ENCODE data around the gene TNRC6C. TPM values are rescaled to one million over a fixed set of nuclear protein-coding genes. Genes with fewer than 3 reads are reported as not detected.
A peak's percentile ranks its signal among the peaks of the same experiment; 100 is the strongest.

The TNRC6C gene
- total RNA-seq, 1 donor from 2014 or later: 13.6 TPM

DNA sequence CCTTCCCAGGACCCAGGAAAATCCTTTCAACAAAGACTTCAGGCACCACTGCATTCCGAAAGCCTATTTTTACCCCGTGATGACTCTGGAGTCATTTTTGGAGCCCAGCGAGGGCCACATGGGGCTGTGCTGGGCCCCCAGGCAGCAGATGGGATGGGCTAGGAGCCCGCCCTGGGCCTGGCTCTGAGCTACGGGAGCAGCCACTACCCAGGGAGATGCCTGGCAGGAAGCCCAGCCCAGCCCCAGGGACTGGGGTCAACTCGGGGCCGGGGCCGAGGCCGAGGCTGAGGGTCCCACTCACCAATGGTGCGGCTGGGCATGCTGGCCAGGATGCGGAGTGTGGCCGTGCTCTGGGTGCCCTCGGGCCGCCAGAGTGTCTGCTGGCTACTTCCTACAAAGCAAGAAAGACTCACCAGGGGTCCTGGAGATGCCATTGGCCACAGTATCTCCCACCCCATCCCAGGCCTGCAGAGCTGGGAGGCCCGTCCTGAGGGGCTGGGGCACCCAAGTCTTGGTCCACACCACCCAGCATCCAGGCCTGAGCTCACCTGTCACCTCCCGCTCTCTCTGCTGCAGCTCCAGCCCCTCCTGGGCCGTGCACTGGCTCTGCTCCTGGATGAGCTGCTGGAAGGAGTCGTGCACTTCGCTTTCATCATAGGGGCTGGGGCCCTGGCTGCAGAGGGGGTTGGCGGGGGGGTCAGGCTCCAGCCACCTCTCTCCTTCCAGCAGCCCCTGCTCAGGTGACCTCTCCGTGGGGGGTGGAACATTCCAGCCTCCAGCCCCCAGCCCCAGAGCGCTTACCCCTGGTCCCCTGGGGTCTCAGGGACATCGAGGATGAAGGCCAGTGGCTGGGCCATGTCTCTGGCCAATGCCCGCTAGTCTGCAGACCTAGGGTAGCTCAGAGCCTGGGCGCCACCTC, 167.7 kb downstream of the TNRC6C start:
- no peak for DNase-seq

- DNase-seq: no peak
Observed at GRCh38 chr17:78126895-78127238, 168.4 kb downstream of the TNRC6C start.

GRCh38 chr17:78127239-78127887, 168.9 kb downstream of the TNRC6C start:
- DNase-seq: no peak

GRCh38 chr17:78127888-78128550, 169.5 kb downstream of the TNRC6C start:
- no peak for DNase-seq

- DNase-seq: peak; percentile 15
Observed at GRCh38 chr17:78128551-78129350, 170.2 kb downstream of the TNRC6C start, which contains the start of gene TMC6. Gene TMC6, minus strand, starts transcription at chr17:78128755. Its CDS starts 1,923 bp downstream, at chr17:78126832.

GRCh38 chr17:78129351-78130089, 171.0 kb downstream of the TNRC6C start:
- DNase-seq: no peak

GRCh38 chr17:78130090-78130436, 171.6 kb downstream of the TNRC6C start:
- no peak for DNase-seq

DNA sequence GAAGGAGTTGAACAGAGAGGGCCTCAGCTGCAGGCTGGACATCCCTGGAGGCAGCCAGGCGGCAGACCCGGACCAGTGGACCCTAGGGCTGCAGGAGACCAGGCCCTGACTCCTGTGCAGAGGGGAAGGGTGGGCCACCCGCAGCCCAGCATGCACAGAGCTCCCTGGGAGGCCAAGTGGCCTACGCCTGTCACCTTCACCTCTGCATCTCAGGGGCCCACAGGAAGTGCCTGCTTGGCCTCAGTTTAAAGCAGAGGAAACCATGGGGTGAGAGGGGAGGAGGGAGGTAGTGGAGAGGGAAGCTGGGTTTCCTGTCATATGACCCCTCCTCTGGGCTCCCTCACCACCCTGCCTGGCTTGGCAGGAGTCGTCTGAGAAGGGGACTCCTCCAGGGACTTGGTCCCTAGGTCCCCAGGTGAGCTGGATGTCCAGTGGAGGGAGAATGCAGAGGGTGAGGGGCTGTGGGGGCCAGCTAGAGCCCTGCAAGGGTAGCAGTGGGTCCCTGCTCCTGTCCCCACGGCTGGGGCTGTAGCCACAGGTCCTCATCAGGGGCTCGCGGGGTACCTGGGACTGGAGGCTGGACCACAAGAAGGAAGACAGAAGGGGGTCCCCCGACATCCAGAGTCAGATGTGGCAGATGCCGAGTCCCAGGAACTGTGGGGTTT, 172.1 kb downstream of the TNRC6C start, which contains the start of gene TMC8:
TSS of gene TMC8 (plus strand) at position 335 of the 665 bp plus-strand sequence. CDS start 818 bp downstream, outside the sequence.
- DNase-seq: no peak

- DNase-seq: no peak
Observed at GRCh38 chr17:78131172-78132083, 172.9 kb downstream of the TNRC6C start.

GRCh38 chr17:78132084-78132676, 173.7 kb downstream of the TNRC6C start:
- no peak for DNase-seq

DNA sequence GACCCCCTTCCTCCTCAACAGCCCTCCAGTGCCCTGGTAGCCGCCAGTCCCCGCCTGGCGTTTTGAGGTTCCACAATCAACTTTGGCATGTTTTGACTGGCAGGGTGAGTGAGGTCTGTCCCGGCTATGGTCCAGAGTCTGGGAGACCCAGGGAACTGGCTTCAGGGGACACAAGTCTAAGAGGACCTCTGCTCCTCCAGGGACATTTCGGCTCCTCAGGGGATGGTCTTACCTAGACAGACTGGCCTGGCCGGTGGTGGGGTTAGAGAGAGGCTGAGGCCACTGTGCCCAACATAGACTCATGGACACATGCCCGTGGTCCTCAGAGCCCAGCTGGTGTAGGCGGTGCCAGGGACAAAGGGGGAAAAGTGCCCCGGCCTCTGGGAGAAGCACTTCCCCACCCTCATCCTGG, 174.3 kb downstream of the TNRC6C start:
- DNase-seq: no peak

DNA sequence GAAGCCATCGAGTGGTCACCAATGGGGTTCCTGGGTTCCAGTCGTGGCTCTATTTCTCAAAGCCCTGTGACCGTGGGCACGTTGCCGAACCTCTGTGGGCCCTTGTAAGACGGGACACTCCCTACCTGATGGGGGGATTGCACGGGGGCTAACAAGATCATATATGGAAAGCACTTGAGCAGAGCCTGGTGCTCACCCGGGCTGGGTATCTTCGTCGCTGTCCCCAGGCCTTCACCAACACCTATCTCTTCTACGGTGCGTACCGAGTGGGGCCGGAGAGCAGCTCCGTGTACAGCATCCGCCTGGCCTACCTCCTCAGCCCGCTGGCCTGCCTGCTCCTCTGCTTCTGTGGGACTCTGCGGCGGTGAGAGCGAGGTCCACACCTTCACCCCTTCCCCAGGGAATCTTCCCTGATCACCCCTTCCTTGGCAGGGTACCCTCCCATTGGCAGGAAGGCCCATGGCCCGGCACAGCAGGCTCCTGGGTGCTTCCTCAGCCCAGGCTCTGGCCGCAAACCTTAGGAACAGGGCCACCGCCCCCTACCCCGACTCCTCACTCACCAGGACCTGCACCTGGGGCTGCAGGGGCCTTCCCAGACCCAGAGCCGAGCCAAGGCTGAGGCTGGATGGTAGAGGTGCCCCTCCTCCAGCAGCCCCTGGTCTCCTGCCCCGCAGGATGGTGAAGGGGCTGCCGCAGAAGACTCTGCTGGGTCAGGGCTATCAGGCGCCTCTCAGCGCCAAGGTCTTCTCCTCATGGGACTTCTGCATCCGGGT, 174.9 kb downstream of the TNRC6C start:
- DNase-seq: no peak

DNA sequence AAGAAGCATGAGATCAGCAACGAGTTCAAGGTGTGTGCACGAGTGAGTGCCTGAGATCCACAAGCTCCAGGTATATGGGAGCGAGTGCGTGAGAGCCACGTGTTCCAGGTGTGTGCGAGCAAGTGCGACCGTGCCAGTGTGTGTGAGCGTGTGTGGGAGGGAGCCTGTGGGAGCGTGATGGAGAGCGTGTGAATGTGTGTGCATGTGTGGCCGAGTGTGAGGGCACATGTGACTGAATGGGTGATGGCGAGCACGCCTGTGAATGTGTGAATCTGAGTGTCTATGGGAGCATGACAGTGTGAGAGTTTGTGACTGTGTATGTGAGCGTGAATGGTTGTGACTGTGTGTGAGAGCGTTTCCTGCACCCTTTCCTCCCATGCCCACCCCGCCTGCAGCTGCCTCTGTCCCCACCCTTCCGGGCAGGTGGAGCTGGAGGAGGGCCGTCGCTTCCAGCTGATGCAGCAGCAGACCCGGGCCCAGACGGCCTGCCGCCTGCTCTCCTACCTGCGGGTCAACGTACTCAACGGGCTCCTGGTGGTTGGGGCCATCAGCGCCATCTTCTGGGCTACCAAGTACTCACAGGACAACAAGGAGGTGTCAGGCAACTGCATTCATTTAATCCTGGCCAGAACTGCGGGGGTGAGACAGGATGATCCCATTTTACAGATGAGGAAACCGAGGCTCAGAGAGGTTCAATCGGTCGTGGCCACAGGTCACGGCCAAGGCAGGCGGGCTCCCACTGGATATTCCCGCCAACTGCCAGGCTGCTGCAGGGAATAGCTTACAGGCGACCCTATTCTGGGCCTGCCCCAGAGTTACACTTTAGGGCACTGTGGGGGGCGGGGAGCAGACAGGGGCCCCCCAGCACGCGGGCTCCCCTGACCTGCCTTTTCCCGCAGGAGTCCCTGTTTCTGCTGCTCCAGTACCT, 175.7 kb downstream of the TNRC6C start:
- no peak for DNase-seq

GRCh38 chr17:78134899-78135385, 176.4 kb downstream of the TNRC6C start:
- no peak for DNase-seq

DNA sequence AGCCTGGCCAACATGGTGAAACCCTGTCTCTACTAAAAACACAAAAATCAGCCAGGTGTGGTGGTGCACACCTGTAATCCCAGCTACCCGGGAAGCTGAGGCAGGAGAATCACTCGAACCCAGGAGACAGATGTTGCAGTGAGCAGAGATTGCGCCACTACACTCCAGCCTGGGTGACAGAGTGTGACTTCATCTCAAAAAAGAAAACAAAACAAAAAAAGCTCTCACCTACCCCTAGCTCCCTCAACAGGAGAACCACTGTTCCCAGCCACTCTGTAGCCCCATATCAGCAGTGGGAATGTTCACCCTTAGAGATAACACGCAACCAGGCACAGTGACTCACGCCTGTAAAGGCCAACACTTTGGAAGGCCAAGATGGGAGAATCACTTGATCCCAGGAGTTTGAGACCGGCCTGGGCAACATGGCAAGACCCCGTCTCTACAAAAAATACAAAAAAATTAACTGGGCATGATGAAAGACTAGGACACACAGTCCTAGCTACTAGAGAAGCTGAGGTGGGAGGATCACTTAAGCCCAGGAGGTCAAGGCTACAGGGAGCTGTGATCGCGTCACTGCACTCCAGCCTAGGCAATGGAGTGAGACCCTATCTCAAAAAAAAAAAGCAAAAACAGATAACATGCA, 177.5 kb downstream of the TNRC6C start:
- DNase-seq: no peak

DNA sequence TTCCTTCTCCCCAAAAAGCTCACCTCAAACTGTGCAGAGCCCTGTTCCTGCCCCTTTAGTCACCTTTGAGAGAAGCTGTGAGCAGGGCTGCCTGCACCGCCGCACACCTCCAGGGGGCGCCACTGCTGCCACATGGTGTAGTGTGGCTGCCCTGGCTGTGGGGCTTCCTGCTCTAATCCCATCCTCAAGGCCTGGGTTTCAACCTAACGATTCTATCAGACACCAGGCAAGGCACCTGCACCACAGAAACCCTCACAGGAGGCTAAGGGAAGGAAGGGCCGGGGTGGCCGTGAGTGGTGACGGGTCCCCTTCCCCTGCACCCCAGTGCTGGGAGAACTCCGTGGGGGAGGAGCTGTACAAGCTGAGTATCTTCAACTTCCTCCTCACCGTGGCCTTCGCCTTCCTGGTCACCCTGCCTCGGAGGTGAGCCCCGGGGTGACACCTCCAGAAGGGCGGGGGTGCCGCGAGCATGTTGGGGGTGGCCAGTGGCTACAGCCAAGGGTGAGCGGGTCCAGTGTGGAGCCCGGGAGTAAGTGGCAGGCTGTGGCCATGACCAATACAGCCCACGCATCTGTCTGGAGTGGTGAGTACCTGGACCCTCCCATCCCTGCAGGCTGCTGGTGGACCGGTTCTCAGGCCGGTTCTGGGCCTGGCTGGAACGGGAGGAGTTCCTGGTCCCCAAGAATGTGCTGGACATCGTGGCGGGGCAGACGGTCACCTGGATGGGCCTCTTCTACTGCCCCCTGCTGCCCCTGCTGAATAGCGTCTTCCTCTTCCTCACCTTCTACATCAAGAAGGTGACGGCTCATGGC, 179.1 kb downstream of the TNRC6C start:
- DNase-seq: no peak

All from skin of body (tissue), 2 donors.